Activated CD8-positive, alpha-beta T cell treated with anti-CD3 and anti-CD28 coated beads, Interleukin-2, amount 10 ng/mL, durations not matched to agents 7 days and 5 days (primary cell): Measurements from ENCODE around the gene FLNB. TPM values are rescaled to one million over a fixed set of nuclear protein-coding genes. Genes with fewer than 3 reads are reported as not detected.

Experiments
- ATAC-seq: fragments of 150-1000 bp; cut with Tn5 transposase; one replicate; pipeline ENCODE4 v1.10.0; 2021; ENCODE audit warnings: moderate library complexity
- CTCF ChIA-PET: fragments of 350-600 bp; sonication (Branson Sonifier 250); formaldehyde crosslinking; loops from one replicate; lab custom pipeline; 2021; ENCODE audit warnings: antibody characterized with exemption; lab: Charles Lee
- POLR2A ChIA-PET: fragments of 350-600 bp; sonication (Branson Sonifier 250); formaldehyde crosslinking; loops from one replicate; lab custom pipeline; 2021; ENCODE audit warnings: antibody characterized with exemption; lab: Charles Lee
- DNase-seq: peaks from one replicate; pipeline ENCODE4 v3.0.0-alpha.2; 2020
- H3K27ac Mint-ChIP-seq: one replicate; pipeline ENCODE4 v1.8.0; 2021; ENCODE audit warnings: mild to moderate bottlenecking, mixed read lengths
- H3K27me3 Mint-ChIP-seq: one replicate; pipeline ENCODE4 v1.8.0; 2021; ENCODE audit warnings: low read depth, mixed read lengths
- H3K36me3 Mint-ChIP-seq: one replicate; pipeline ENCODE4 v1.8.0; 2021; ENCODE audit warnings: low read depth, mixed read lengths
- H3K4me1 Mint-ChIP-seq: one replicate; pipeline ENCODE4 v1.8.0; 2021; ENCODE audit warnings: low read depth, mixed read lengths
- H3K4me3 Mint-ChIP-seq: one replicate; pipeline ENCODE4 v1.8.0; 2021; ENCODE audit warnings: mild to moderate bottlenecking, mixed read lengths
- H3K9me3 Mint-ChIP-seq: one replicate; pipeline ENCODE4 v1.8.0; 2022; ENCODE audit warnings: mixed read lengths; ENCODE audit not compliant: insufficient read depth
- total RNA-seq, 2 experiments: library from RNA; stranded (reverse); gene quantifications; one replicate each; pipeline ENCODE4 v1.2.3, GENCODE V29; 2021

FLNB gene
- total RNA-seq, 2 experiments from 2014 or later, result 14.1 to 15.9 TPM

GRCh38 chr3:58074997-58075396 is 66.8 kb downstream of the FLNB start:
- peaks cover 18% of the 10 kb centered on the region for H3K4me1 Mint-ChIP-seq
- no peak overlapping the region for H3K4me3 Mint-ChIP-seq
- ChIA-PET POLR2A (no interaction called here), CTCF (interaction anchor here (1.1 to 2.3 kb wide), 3 partner anchors 41 to 232 kb away, joined by 3 to 6 read pairs (median 5); partner anchors contain the start of genes FLNB, HTD2 and RPP14)
- H3K27me3 Mint-ChIP-seq, result no peaks in the 10 kb centered on the region
- DNase-seq (no peak), ATAC-seq (no peak)
- H3K27ac Mint-ChIP-seq, result no peak overlapping the region
- H3K36me3 Mint-ChIP-seq, result peaks cover 9% of the 10 kb centered on the region
- no peaks in the 10 kb centered on the region for H3K9me3 Mint-ChIP-seq

GRCh38 chr3:58077596-58078285 is 69.5 kb downstream of the FLNB start:
- ATAC-seq, result no peak
- H3K4me1 Mint-ChIP-seq, result peaks cover 35% of the 10 kb centered on the region
- POLR2A ChIA-PET, result no interaction called here

GRCh38 chr3:58078610-58079009 is 70.4 kb downstream of the FLNB start:
- no peak for ATAC-seq
- CTCF ChIA-PET, result no interaction called here
- DNase-seq, result no peak
- H3K4me1 Mint-ChIP-seq, result peaks cover 41% of the 10 kb centered on the region
- no peak overlapping the region for H3K4me3 Mint-ChIP-seq
- H3K36me3 Mint-ChIP-seq, result peaks cover 14% of the 10 kb centered on the region
- POLR2A ChIA-PET, result interaction anchor here (0.7 kb wide), 1 partner anchor 19 kb away, joined by 3 read pairs; no protein-coding TSS in a partner anchor
- no peak overlapping the region for H3K27ac Mint-ChIP-seq
- no peaks in the 10 kb centered on the region for H3K27me3 Mint-ChIP-seq
- no peaks in the 10 kb centered on the region for H3K9me3 Mint-ChIP-seq

More at GRCh38 chr3:58077596-58078285, 69.5 kb downstream of the FLNB start:
- Mint-ChIP-seq H3K36me3 (peaks cover 14% of the 10 kb centered on the region), H3K27ac (no peak overlapping the region), H3K27me3 (no peaks in the 10 kb centered on the region), H3K9me3 (no peaks in the 10 kb centered on the region), H3K4me3 (no peak overlapping the region)
- CTCF ChIA-PET, result no interaction called here
- no peak for DNase-seq

GRCh38 chr3:58079773-58080172 is 71.6 kb downstream of the FLNB start:
- peaks cover 14% of the 10 kb centered on the region for H3K36me3 Mint-ChIP-seq
- no peaks in the 10 kb centered on the region for H3K27me3 Mint-ChIP-seq
- no peak overlapping the region for H3K27ac Mint-ChIP-seq
- POLR2A ChIA-PET, result no interaction called here
- ATAC-seq (no peak), DNase-seq (no peak)
- H3K4me1 Mint-ChIP-seq, result peaks cover 41% of the 10 kb centered on the region
- CTCF ChIA-PET, result interaction anchor here (0.9 to 1.0 kb wide), 2 partner anchors 38 to 60 kb away, joined by 3 read pairs; no protein-coding TSS in a partner anchor
- no peak overlapping the region for H3K4me3 Mint-ChIP-seq
- H3K9me3 Mint-ChIP-seq, result no peaks in the 10 kb centered on the region

GRCh38 chr3:58082047-58082446 is 73.8 kb downstream of the FLNB start:
- H3K27ac Mint-ChIP-seq, result peak overlapping the region; percentile 70
- no peaks in the 10 kb centered on the region for H3K9me3 Mint-ChIP-seq
- peaks cover 52% of the 10 kb centered on the region for H3K4me1 Mint-ChIP-seq
- DNase-seq (peak; percentile 35), ATAC-seq (peak; percentile 71)
- peaks cover 14% of the 10 kb centered on the region for H3K36me3 Mint-ChIP-seq
- POLR2A ChIA-PET, result no interaction called here
- CTCF ChIA-PET, result interaction anchor here (1.1 to 1.6 kb wide), 6 partner anchors 18 to 224 kb away, joined by 3 to 4 read pairs (median 3); partner anchors contain the start of genes HTD2 and RPP14
- H3K27me3 Mint-ChIP-seq, result no peaks in the 10 kb centered on the region
- peak overlapping the region; percentile 33 for H3K4me3 Mint-ChIP-seq

- POLR2A ChIA-PET, result no interaction called here
Observed at GRCh38 chr3:58084166-58084565, 75.9 kb downstream of the FLNB start.

GRCh38 chr3:58084788-58085543 is 76.7 kb downstream of the FLNB start:
- DNase-seq (no peak), ATAC-seq (no peak)
- Mint-ChIP-seq H3K4me1 (peaks cover 50% of the 10 kb centered on the region), H3K9me3 (no peaks in the 10 kb centered on the region), H3K27ac (peak overlapping the region; percentile 32), H3K27me3 (no peaks in the 10 kb centered on the region), H3K4me3 (no peak overlapping the region), H3K36me3 (peaks cover 7% of the 10 kb centered on the region)
- ChIA-PET CTCF (interaction anchor here (0.7 to 1.1 kb wide), 4 partner anchors 34 to 92 kb away, joined by 3 to 4 read pairs (median 3); no protein-coding TSS in a partner anchor), POLR2A (no interaction called here)

More at GRCh38 chr3:58084166-58084565, 75.9 kb downstream of the FLNB start:
- Mint-ChIP-seq H3K27ac (no peak overlapping the region), H3K36me3 (peaks cover 11% of the 10 kb centered on the region), H3K9me3 (no peaks in the 10 kb centered on the region), H3K4me3 (no peak overlapping the region), H3K27me3 (no peaks in the 10 kb centered on the region), H3K4me1 (peaks cover 53% of the 10 kb centered on the region)
- no peak for ATAC-seq
- DNase-seq, result no peak
- CTCF ChIA-PET, result no interaction called here

GRCh38 chr3:58085616-58086015 is 77.4 kb downstream of the FLNB start:
- H3K27ac Mint-ChIP-seq, result peak overlapping the region; percentile 32
- ATAC-seq (peak; percentile 49), DNase-seq (no peak)
- H3K4me1 Mint-ChIP-seq, result peaks cover 47% of the 10 kb centered on the region
- POLR2A ChIA-PET, result no interaction called here
- no peaks in the 10 kb centered on the region for H3K9me3 Mint-ChIP-seq
- H3K4me3 Mint-ChIP-seq, result no peak overlapping the region
- peaks cover 7% of the 10 kb centered on the region for H3K36me3 Mint-ChIP-seq
- CTCF ChIA-PET, result interaction anchor here (0.7 to 1.1 kb wide), 4 partner anchors 33 to 92 kb away, joined by 3 to 4 read pairs (median 3); no protein-coding TSS in a partner anchor
- no peaks in the 10 kb centered on the region for H3K27me3 Mint-ChIP-seq

- CTCF ChIA-PET, result no interaction called here
- Mint-ChIP-seq H3K9me3 (no peaks in the 10 kb centered on the region), H3K4me3 (no peak overlapping the region)
Observed at GRCh38 chr3:58088501-58088900, 80.3 kb downstream of the FLNB start.

GRCh38 chr3:58090351-58090750 is 82.1 kb downstream of the FLNB start:
- Mint-ChIP-seq H3K4me3 (no peak overlapping the region), H3K27ac (no peak overlapping the region), H3K9me3 (no peaks in the 10 kb centered on the region), H3K36me3 (peaks cover 2% of the 10 kb centered on the region), H3K27me3 (no peaks in the 10 kb centered on the region), H3K4me1 (peaks cover 14% of the 10 kb centered on the region)
- CTCF ChIA-PET, result no interaction called here
- POLR2A ChIA-PET, result interaction anchor here (0.6 kb wide), 1 partner anchor 70 kb away, joined by 3 read pairs; no protein-coding TSS in a partner anchor
- DNase-seq (no peak), ATAC-seq (no peak)

More at GRCh38 chr3:58088501-58088900, 80.3 kb downstream of the FLNB start:
- POLR2A ChIA-PET, result no interaction called here
- no peaks in the 10 kb centered on the region for H3K27me3 Mint-ChIP-seq
- peaks cover 28% of the 10 kb centered on the region for H3K4me1 Mint-ChIP-seq
- peaks cover 2% of the 10 kb centered on the region for H3K36me3 Mint-ChIP-seq
- no peak for ATAC-seq
- DNase-seq, result no peak
- no peak overlapping the region for H3K27ac Mint-ChIP-seq

- Mint-ChIP-seq H3K36me3 (no peaks in the 10 kb centered on the region), H3K27ac (no peak overlapping the region), H3K4me1 (no peaks in the 10 kb centered on the region), H3K27me3 (no peaks in the 10 kb centered on the region), H3K4me3 (no peak overlapping the region), H3K9me3 (no peaks in the 10 kb centered on the region)
- DNase-seq, result no peak
- POLR2A ChIA-PET, result no interaction called here
- no peak for ATAC-seq
- CTCF ChIA-PET, result interaction anchor here (1.5 kb wide), 1 partner anchor 84 kb away, joined by 4 read pairs; the partner anchor contains the start of gene FLNB
Observed at GRCh38 chr3:58092521-58092920, 84.3 kb downstream of the FLNB start.
